Measurements from ENCODE around the gene SYT12. TPM values are rescaled to one million over a fixed set of nuclear protein-coding genes. Genes with fewer than 3 reads are reported as not detected.
"Not testable (repeated sequence)": the region's sequence is repeated elsewhere in the genome, so short reads cannot be mapped to it uniquely, and the experiment has no call there.

The SYT12 gene
- total RNA-seq, 4 donors from 2014 or later: 0.04 TPM; not detected in 3

DNA sequence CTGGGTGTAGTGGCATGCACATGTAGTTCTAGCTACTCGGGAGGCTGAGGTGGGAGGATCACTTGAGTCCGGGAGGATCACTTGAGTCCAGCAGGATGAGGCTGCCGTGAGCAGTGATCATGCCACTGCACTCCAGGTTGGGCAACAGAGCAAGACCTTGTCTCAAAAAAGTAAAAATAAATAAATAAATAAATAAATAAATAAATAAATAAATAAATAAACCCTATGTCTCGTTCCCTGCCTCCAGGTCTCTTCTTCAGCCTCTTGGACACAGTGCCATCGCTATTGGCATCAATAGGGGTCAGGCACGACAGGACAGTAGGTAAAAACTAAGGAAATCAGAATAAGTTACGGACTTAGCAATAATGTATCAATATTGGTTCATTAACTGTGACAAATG lies 23.4 kb upstream of the SYT12 start:
- H3K36me3 ChIP-seq: no peaks in the 10 kb centered on the region
- peaks cover 18% of the 10 kb centered on the region for H3K27me3 ChIP-seq
- H3K4me1 ChIP-seq: no peaks in the 10 kb centered on the region
- no peak overlapping the region for H3K27ac ChIP-seq
- TF ChIP-seq POLR2A (IDR thresholded peaks at IDR 0.05): no peak
- no peak for TF ChIP-seq EP300 (IDR thresholded peaks at IDR 0.05)
- no peak for TF ChIP-seq POLR2AphosphoS5 (IDR thresholded peaks at IDR 0.05)
- TF ChIP-seq, protein P1, sequence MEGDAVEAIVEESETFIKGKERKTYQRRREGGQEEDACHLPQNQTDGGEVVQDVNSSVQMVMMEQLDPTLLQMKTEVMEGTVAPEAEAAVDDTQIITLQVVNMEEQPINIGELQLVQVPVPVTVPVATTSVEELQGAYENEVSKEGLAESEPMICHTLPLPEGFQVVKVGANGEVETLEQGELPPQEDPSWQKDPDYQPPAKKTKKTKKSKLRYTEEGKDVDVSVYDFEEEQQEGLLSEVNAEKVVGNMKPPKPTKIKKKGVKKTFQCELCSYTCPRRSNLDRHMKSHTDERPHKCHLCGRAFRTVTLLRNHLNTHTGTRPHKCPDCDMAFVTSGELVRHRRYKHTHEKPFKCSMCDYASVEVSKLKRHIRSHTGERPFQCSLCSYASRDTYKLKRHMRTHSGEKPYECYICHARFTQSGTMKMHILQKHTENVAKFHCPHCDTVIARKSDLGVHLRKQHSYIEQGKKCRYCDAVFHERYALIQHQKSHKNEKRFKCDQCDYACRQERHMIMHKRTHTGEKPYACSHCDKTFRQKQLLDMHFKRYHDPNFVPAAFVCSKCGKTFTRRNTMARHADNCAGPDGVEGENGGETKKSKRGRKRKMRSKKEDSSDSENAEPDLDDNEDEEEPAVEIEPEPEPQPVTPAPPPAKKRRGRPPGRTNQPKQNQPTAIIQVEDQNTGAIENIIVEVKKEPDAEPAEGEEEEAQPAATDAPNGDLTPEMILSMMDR (IDR thresholded peaks at IDR 0.05): no peak
- no peak overlapping the region for H3K4me3 ChIP-seq
- 75 to 85% methylated on average over 6 to 7 of the region's 7 CpGs for WGBS, 2 donors (ENCODE audit: low coverage in 1 of 2)
- H3K9me3 ChIP-seq: no peaks in the 10 kb centered on the region
- ATAC-seq: no peak

DNA sequence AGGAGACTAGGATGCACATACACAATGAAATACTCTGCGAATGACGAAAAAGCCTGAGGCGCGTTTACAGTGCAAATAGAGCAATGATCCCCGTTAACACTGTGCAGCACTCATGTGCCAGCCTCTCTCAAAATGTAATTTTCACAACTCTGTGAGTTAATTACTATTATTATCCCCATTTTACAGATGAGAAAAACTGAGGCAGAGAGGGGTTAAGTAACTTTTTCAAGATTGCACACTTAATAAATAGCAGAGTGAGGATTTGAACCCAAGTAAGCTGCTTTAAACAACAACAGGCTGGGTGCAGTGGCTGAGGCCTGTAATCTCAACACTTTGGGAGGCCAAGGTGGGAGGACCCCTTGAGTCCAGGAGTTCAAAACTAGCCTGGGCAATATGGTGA lies 21.6 kb upstream of the SYT12 start:
- Histone ChIP-seq H3K27me3 (peaks cover 8% of the 10 kb centered on the region), H3K27ac (no peak overlapping the region), H3K4me3 (no peak overlapping the region), H3K4me1 (no peaks in the 10 kb centered on the region), H3K9me3 (no peaks in the 10 kb centered on the region), H3K36me3 (no peaks in the 10 kb centered on the region)
- TF ChIP-seq POLR2AphosphoS5 (IDR thresholded peaks at IDR 0.05) (no peak), EP300 (IDR thresholded peaks at IDR 0.05) (no peak), POLR2A (IDR thresholded peaks at IDR 0.05) (no peak)
- TF ChIP-seq, protein P1 (IDR thresholded peaks at IDR 0.05): no peak
- ATAC-seq: no peak
- WGBS, 2 donors (ENCODE audit: low coverage in 1 of 2): 97 to 100% methylated on average over 4 to 5 of the region's 5 CpGs

DNA sequence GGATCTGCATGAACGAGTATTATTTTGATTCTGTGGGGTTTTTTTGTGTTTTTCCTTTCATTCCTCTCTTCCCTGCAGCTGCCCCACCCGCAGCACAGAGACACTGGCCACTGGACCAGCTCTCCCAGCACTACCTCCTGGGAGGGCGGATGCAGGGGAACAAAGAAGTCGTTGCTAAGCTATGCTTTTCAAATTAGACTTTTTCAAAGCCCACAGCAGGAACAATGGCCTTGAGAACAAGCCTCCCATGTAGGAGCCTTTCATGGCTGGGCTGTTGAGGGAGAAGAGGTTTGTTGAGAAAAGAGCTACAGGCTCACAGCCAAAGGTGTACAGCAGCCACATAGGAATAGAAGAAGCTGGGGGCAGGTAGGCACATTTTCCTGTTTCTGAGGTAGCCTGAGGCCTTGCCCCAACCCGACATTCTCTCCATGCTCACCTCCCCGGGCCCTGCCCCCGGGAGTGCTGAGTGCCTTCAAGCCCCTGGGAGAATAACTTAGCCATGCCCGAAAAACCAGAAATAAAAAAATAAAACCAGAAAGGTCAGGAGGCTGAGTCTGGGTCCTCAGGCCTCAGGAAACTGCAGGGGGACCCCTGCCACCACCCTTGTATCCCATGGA lies 20.5 kb upstream of the SYT12 start:
- TF ChIP-seq POLR2AphosphoS5 (IDR thresholded peaks at IDR 0.05) (no peak), POLR2A (IDR thresholded peaks at IDR 0.05) (no peak), EP300 (IDR thresholded peaks at IDR 0.05) (no peak)
- TF ChIP-seq, protein P1 (IDR thresholded peaks at IDR 0.05): no peak

DNA sequence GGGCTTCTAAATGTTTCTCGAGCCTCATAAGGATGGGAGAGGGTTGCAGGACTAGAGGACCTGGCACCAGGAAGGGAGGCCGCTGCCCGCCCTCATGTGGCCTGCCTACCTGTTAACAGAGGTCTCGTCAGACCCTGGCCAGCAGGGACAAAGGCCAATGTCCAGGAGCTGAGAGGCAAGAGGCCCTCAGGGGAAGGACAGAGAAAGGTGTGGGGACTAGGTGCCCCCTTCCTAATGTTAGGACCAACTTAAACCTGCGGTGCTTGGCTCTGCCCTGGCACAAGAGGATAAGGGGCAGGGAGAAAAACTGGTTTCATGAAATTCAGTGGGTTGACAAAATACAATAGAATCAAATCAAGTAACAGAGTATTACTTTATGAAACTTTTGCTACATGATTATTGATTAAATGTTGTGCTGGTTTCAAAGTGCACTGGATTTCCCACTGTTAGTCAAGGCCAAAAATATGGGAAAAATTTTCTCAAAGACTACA lies 20.0 kb upstream of the SYT12 start:
- no peak for ATAC-seq
- Histone ChIP-seq H3K27ac (no peak overlapping the region), H3K36me3 (no peaks in the 10 kb centered on the region), H3K4me1 (no peaks in the 10 kb centered on the region), H3K9me3 (no peaks in the 10 kb centered on the region), H3K27me3 (no peaks in the 10 kb centered on the region), H3K4me3 (no peak overlapping the region)
- TF ChIP-seq, protein P1 (IDR thresholded peaks at IDR 0.05): no peak
- TF ChIP-seq POLR2A (IDR thresholded peaks at IDR 0.05) (no peak), POLR2AphosphoS5 (IDR thresholded peaks at IDR 0.05) (no peak), EP300 (IDR thresholded peaks at IDR 0.05) (no peak)
- WGBS, 2 donors (ENCODE audit: low coverage in 1 of 2): 71 to 92% methylated on average over 1 to 4 of the region's 5 CpGs

More for the DNA sequence above, 20.5 kb upstream of the SYT12 start:
- Histone ChIP-seq H3K9me3 (no peaks in the 10 kb centered on the region), H3K4me1 (no peaks in the 10 kb centered on the region), H3K4me3 (no peak overlapping the region), H3K36me3 (no peaks in the 10 kb centered on the region), H3K27me3 (no peaks in the 10 kb centered on the region), H3K27ac (no peak overlapping the region)
- no peak for ATAC-seq
- WGBS, 2 donors (ENCODE audit: low coverage in 1 of 2): 37 to 56% methylated on average over 5 to 7 of the region's 8 CpGs

DNA sequence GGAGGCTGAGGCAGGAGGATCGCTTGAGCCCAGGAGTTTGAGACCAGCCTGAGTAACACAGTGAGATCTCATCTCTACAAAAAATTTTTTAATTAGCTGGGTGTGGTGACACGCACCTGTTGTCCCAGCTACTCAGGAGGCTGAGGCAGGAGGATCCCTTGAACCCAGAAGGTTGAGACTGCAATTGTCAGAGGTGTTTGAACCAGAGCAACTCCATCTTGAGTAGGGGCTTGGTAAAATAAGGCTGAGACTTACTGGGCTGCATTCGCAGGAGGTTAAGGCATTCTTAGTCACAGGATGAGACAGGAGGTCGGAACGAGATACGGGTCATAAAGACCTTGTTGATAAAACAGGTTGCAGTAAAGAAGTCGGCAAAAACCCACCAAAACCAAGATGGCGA lies 17.7 kb upstream of the SYT12 start:
- H3K36me3 ChIP-seq, ATAC-seq, H3K4me3 ChIP-seq, H3K4me1 ChIP-seq, H3K27ac ChIP-seq, H3K9me3 ChIP-seq, H3K27me3 ChIP-seq: not testable (repeated sequence)
- 97% methylated on average over 5 of the region's 8 CpGs; no CpG with 5 or more reads in 1 of the 2 donors for WGBS, 2 donors (ENCODE audit: low coverage in 1 of 2)

Data from gastroesophageal sphincter (tissue), 4 donors.